Effector memory CD4-positive, alpha-beta T cell (primary cell): Measurements from ENCODE around the gene CYP2A13.
"Not testable (repeated sequence)": the region's sequence is repeated elsewhere in the genome, so short reads cannot be mapped to it uniquely, and the experiment has no call there.

Experiments
- DNase-seq, 3 donors: peaks; one replicate each; pipeline ENCODE4 v3.0.0-alpha.2; 2020
- H3K27ac ChIP-seq: 2 replicates; pipeline ENCODE4 v1.7.0; 2013; ENCODE audit warnings: mild to moderate bottlenecking, low read length, moderate library complexity; ENCODE audit not compliant: insufficient read depth, poor library complexity, severe bottlenecking
- H3K27me3 ChIP-seq: replicated peaks from 2 replicates; pipeline ENCODE4 v1.7.0; 2013; ENCODE audit warnings: mild to moderate bottlenecking, low read length; ENCODE audit not compliant: insufficient read depth, control insufficient read depth, poor library complexity, severe bottlenecking
- H3K36me3 ChIP-seq: 2 replicates; pipeline ENCODE4 v1.7.0; 2013; ENCODE audit warnings: mild to moderate bottlenecking, low read length, moderate library complexity; ENCODE audit not compliant: control insufficient read depth, insufficient read depth
- H3K4me1 ChIP-seq: 2 replicates; pipeline ENCODE4 v1.7.0; 2013; ENCODE audit warnings: low read length, mild to moderate bottlenecking; ENCODE audit not compliant: control insufficient read depth, insufficient read depth, poor library complexity, severe bottlenecking
- H3K4me3 ChIP-seq: 2 replicates; pipeline ENCODE4 v1.7.0; 2013; ENCODE audit warnings: low read length, low read depth, mild to moderate bottlenecking; ENCODE audit not compliant: insufficient read depth, poor library complexity, severe bottlenecking
- H3K9me3 ChIP-seq: 2 replicates; pipeline ENCODE4 v1.7.0; 2013; ENCODE audit warnings: mild to moderate bottlenecking, low read length, moderate library complexity; ENCODE audit not compliant: control insufficient read depth

The CYP2A13 gene

GRCh38 chr19:41114132-41114531 is 25.9 kb downstream of the CYP2A13 start, which contains the start of gene CYP2F1:
Gene CYP2F1, plus strand, starts transcription at chr19:41114432. Its CDS starts 1,757 bp downstream, at chr19:41116189.
- Histone ChIP-seq H3K36me3 (no peaks in the 10 kb centered on the region), H3K4me1 (no peaks in the 10 kb centered on the region), H3K27ac (no peak within 1 kb of the TSS), H3K27me3 (no peaks in the 10 kb centered on the region), H3K4me3 (no peak within 1 kb of the TSS), H3K9me3 (no peaks in the 10 kb centered on the region)
- DNase-seq: no peak

- DNase-seq: no peak
- Histone ChIP-seq H3K36me3 (no peaks in the 10 kb centered on the region), H3K4me1 (peaks cover 11% of the 10 kb centered on the region), H3K9me3 (no peaks in the 10 kb centered on the region), H3K4me3 (no peak overlapping the region), H3K27me3 (no peaks in the 10 kb centered on the region), H3K27ac (no peak overlapping the region)
Measured at GRCh38 chr19:41116261-41116660, 28.0 kb downstream of the CYP2A13 start.

GRCh38 chr19:41120929-41121911 is 33.0 kb downstream of the CYP2A13 start:
- H3K27ac ChIP-seq, H3K27me3 ChIP-seq, H3K36me3 ChIP-seq, H3K9me3 ChIP-seq: not testable (repeated sequence)
- peaks cover 13% of the 10 kb centered on the region for H3K4me1 ChIP-seq
- DNase-seq: peak; percentile 50 to 79 (median 63)
- H3K4me3 ChIP-seq: peak overlapping the region; percentile 15

GRCh38 chr19:41122846-41123245 is 34.6 kb downstream of the CYP2A13 start:
- peaks cover 24% of the 10 kb centered on the region for H3K4me1 ChIP-seq
- not testable (repeated sequence) for H3K4me3 ChIP-seq, H3K36me3 ChIP-seq, H3K27ac ChIP-seq, DNase-seq, H3K9me3 ChIP-seq, H3K27me3 ChIP-seq

- H3K27me3 ChIP-seq: no peaks in the 10 kb centered on the region
- no peak for DNase-seq
- H3K36me3 ChIP-seq: no peaks in the 10 kb centered on the region
- peaks cover 29% of the 10 kb centered on the region for H3K4me1 ChIP-seq
- no peak overlapping the region for H3K4me3 ChIP-seq
- H3K9me3 ChIP-seq: no peaks in the 10 kb centered on the region
- no peak overlapping the region for H3K27ac ChIP-seq
Measured at GRCh38 chr19:41123716-41124294, 35.6 kb downstream of the CYP2A13 start.

GRCh38 chr19:41126765-41127203 is 38.5 kb downstream of the CYP2A13 start:
- DNase-seq: peak; percentile 19 to 46 (median 28)
- not testable (repeated sequence) for H3K9me3 ChIP-seq, H3K27ac ChIP-seq, H3K4me3 ChIP-seq, H3K27me3 ChIP-seq, H3K36me3 ChIP-seq
- peaks cover 16% of the 10 kb centered on the region for H3K4me1 ChIP-seq

GRCh38 chr19:41127362-41127761 is 39.1 kb downstream of the CYP2A13 start:
- not testable (repeated sequence) for DNase-seq, H3K36me3 ChIP-seq

GRCh38 chr19:41127801-41128300 is 39.6 kb downstream of the CYP2A13 start:
- H3K36me3 ChIP-seq, H3K9me3 ChIP-seq, H3K27me3 ChIP-seq: not testable (repeated sequence)
- Histone ChIP-seq H3K4me1 (peaks cover 16% of the 10 kb centered on the region), H3K4me3 (peak overlapping the region; percentile 17), H3K27ac (peak overlapping the region; percentile 25)
- DNase-seq: peak; percentile 57 to 80 (median 68)

More at GRCh38 chr19:41127362-41127761, 39.1 kb downstream of the CYP2A13 start:
- H3K27ac ChIP-seq, H3K4me3 ChIP-seq, H3K27me3 ChIP-seq, H3K9me3 ChIP-seq: not testable (repeated sequence)
- peaks cover 16% of the 10 kb centered on the region for H3K4me1 ChIP-seq

- no peak for DNase-seq
- no peaks in the 10 kb centered on the region for H3K36me3 ChIP-seq
Measured at GRCh38 chr19:41128692-41129091, 40.4 kb downstream of the CYP2A13 start.

GRCh38 chr19:41131186-41131585 is 42.9 kb downstream of the CYP2A13 start:
- no peak overlapping the region for H3K4me3 ChIP-seq

More at GRCh38 chr19:41128692-41129091, 40.4 kb downstream of the CYP2A13 start:
- H3K27ac ChIP-seq: no peak overlapping the region
- H3K9me3 ChIP-seq: no peaks in the 10 kb centered on the region
- H3K27me3 ChIP-seq: no peaks in the 10 kb centered on the region
- no peak overlapping the region for H3K4me3 ChIP-seq
- H3K4me1 ChIP-seq: peaks cover 16% of the 10 kb centered on the region

More at GRCh38 chr19:41131186-41131585, 42.9 kb downstream of the CYP2A13 start:
- Histone ChIP-seq H3K27me3 (no peaks in the 10 kb centered on the region), H3K27ac (no peak overlapping the region), H3K4me1 (peaks cover 16% of the 10 kb centered on the region), H3K36me3 (no peaks in the 10 kb centered on the region), H3K9me3 (no peaks in the 10 kb centered on the region)
- DNase-seq: no peak
